ENCODE data around the gene NES. TPM values are rescaled to one million over a fixed set of nuclear protein-coding genes. Genes with fewer than 3 reads are reported as not detected.

NES gene
- total RNA-seq, 2 experiments from 2014 or later = 0.07 TPM; not detected in 1

- no peak overlapping the region for H3K27ac Mint-ChIP-seq
- intact Hi-C loops (cut with micrococcal nuclease) = no loop called here
- H3K9me3 Mint-ChIP-seq = no peaks in the 10 kb centered on the region
- peaks cover 12% of the 10 kb centered on the region for H3K4me1 Mint-ChIP-seq (ENCODE audit: low read depth)
- H3K4me3 Mint-ChIP-seq = no peak overlapping the region
- DNase-seq = no peak
- no peaks in the 10 kb centered on the region for H3K36me3 Mint-ChIP-seq
- ChIA-PET POLR2A (interaction anchor here (1.0 kb wide), 1 partner anchor 15 kb away, joined by 3 read pairs; no protein-coding TSS in a partner anchor), CTCF (interaction anchor here (0.8 to 36.2 kb wide), 8 partner anchors 8 to 50 kb away, joined by 3 to 1179 read pairs (median 22); partner anchors contain the start of genes CRABP2, ISG20L2 and METTL25B)
- H3K27me3 Mint-ChIP-seq = peaks cover 56% of the 10 kb centered on the region
Measured at GRCh38 chr1:156676114-156676819, 940 bp downstream of the NES start.

GRCh38 chr1:156675210-156676113 is 1.7 kb downstream of the NES start:
- intact Hi-C loops (cut with micrococcal nuclease) = no loop called here

GRCh38 chr1:156673387-156674121 is 3.7 kb downstream of the NES start:
- POLR2A ChIA-PET = no interaction called here

More at GRCh38 chr1:156675210-156676113, 1.7 kb downstream of the NES start:
- DNase-seq = no peak
- ChIA-PET CTCF (interaction anchor here (0.7 to 36.2 kb wide), 6 partner anchors 9 to 49 kb away, joined by 5 to 1179 read pairs (median 48); partner anchors contain the start of genes CRABP2, ISG20L2 and METTL25B), POLR2A (interaction anchor here (1.0 kb wide), 1 partner anchor 14 kb away, joined by 3 read pairs; no protein-coding TSS in a partner anchor)
- Mint-ChIP-seq H3K4me1 (ENCODE audit: low read depth) (peaks cover 12% of the 10 kb centered on the region), H3K27ac (no peak overlapping the region), H3K36me3 (no peaks in the 10 kb centered on the region), H3K9me3 (no peaks in the 10 kb centered on the region), H3K27me3 (peaks cover 53% of the 10 kb centered on the region), H3K4me3 (no peak overlapping the region)

GRCh38 chr1:156671804-156672203 is 5.4 kb downstream of the NES start:
- Mint-ChIP-seq H3K27me3 (peaks cover 26% of the 10 kb centered on the region), H3K36me3 (no peaks in the 10 kb centered on the region)

More at GRCh38 chr1:156673387-156674121, 3.7 kb downstream of the NES start:
- peaks cover 40% of the 10 kb centered on the region for H3K27me3 Mint-ChIP-seq
- peaks cover 12% of the 10 kb centered on the region for H3K4me1 Mint-ChIP-seq (ENCODE audit: low read depth)
- CTCF ChIA-PET = interaction anchor here (1.1 to 36.2 kb wide), 4 partner anchors 11 to 46 kb away, joined by 3 to 1179 read pairs (median 4); partner anchors contain the start of genes CRABP2, ISG20L2 and METTL25B
- DNase-seq = no peak
- H3K27ac Mint-ChIP-seq = no peak overlapping the region
- H3K4me3 Mint-ChIP-seq = no peak overlapping the region
- no peaks in the 10 kb centered on the region for H3K36me3 Mint-ChIP-seq
- no peaks in the 10 kb centered on the region for H3K9me3 Mint-ChIP-seq
- intact Hi-C loops (cut with micrococcal nuclease) = no loop called here

GRCh38 chr1:156670791-156671190 is 6.4 kb downstream of the NES start:
- POLR2A ChIA-PET = no interaction called here
- CTCF ChIA-PET = interaction anchor here (0.8 to 1.4 kb wide), 3 partner anchors 10 to 46 kb away, joined by 3 to 4 read pairs (median 4); no protein-coding TSS in a partner anchor
- H3K4me3 Mint-ChIP-seq = no peak overlapping the region

More at GRCh38 chr1:156671804-156672203, 5.4 kb downstream of the NES start:
- H3K4me1 Mint-ChIP-seq (ENCODE audit: low read depth) = no peaks in the 10 kb centered on the region
- no peak overlapping the region for H3K27ac Mint-ChIP-seq
- intact Hi-C loops (cut with micrococcal nuclease) = no loop called here
- H3K4me3 Mint-ChIP-seq = no peak overlapping the region
- DNase-seq = no peak
- H3K9me3 Mint-ChIP-seq = no peaks in the 10 kb centered on the region
- POLR2A ChIA-PET = no interaction called here
- CTCF ChIA-PET = interaction anchor here (1.3 kb wide), 1 partner anchor 12 kb away, joined by 5 read pairs; no protein-coding TSS in a partner anchor

GRCh38 chr1:156670359-156670758 is 6.8 kb downstream of the NES start:
- intact Hi-C loops (cut with micrococcal nuclease) = no loop called here
- Mint-ChIP-seq H3K4me3 (no peak overlapping the region), H3K27me3 (peaks cover 19% of the 10 kb centered on the region), H3K9me3 (no peaks in the 10 kb centered on the region), H3K27ac (no peak overlapping the region), H3K4me1 (ENCODE audit: low read depth) (no peaks in the 10 kb centered on the region), H3K36me3 (no peaks in the 10 kb centered on the region)
- DNase-seq = no peak
- CTCF ChIA-PET = interaction anchor here (0.8 to 1.4 kb wide), 3 partner anchors 9 to 46 kb away, joined by 3 to 4 read pairs (median 4); no protein-coding TSS in a partner anchor
- POLR2A ChIA-PET = no interaction called here

More at GRCh38 chr1:156670791-156671190, 6.4 kb downstream of the NES start:
- Mint-ChIP-seq H3K27ac (no peak overlapping the region), H3K9me3 (no peaks in the 10 kb centered on the region), H3K27me3 (peaks cover 22% of the 10 kb centered on the region), H3K36me3 (no peaks in the 10 kb centered on the region), H3K4me1 (ENCODE audit: low read depth) (no peaks in the 10 kb centered on the region)
- no peak for DNase-seq
- intact Hi-C loops (cut with micrococcal nuclease) = no loop called here

GRCh38 chr1:156669794-156670193 is 7.4 kb downstream of the NES start:
- CTCF ChIA-PET = interaction anchor here (0.8 to 1.4 kb wide), 3 partner anchors 9 to 43 kb away, joined by 3 to 4 read pairs (median 4); no protein-coding TSS in a partner anchor
- Mint-ChIP-seq H3K4me3 (no peak overlapping the region), H3K36me3 (no peaks in the 10 kb centered on the region), H3K9me3 (no peaks in the 10 kb centered on the region), H3K4me1 (ENCODE audit: low read depth) (no peaks in the 10 kb centered on the region), H3K27me3 (peaks cover 13% of the 10 kb centered on the region), H3K27ac (no peak overlapping the region)
- intact Hi-C loops (cut with micrococcal nuclease) = no loop called here
- no peak for DNase-seq
- POLR2A ChIA-PET = no interaction called here

GRCh38 chr1:156668801-156669637 is 8.2 kb downstream of the NES start:
- ChIA-PET POLR2A (no interaction called here), CTCF (interaction anchor here (1.0 kb wide), 1 partner anchor 42 kb away, joined by 3 read pairs; no protein-coding TSS in a partner anchor)
- Mint-ChIP-seq H3K36me3 (no peaks in the 10 kb centered on the region), H3K27me3 (peaks cover 9% of the 10 kb centered on the region), H3K4me3 (no peak overlapping the region), H3K4me1 (ENCODE audit: low read depth) (no peaks in the 10 kb centered on the region), H3K9me3 (no peaks in the 10 kb centered on the region), H3K27ac (no peak overlapping the region)
- DNase-seq = no peak
- intact Hi-C loops (cut with micrococcal nuclease) = no loop called here

GRCh38 chr1:156667968-156668709 is 9.1 kb downstream of the NES start:
- no peak overlapping the region for H3K27ac Mint-ChIP-seq
- CTCF ChIA-PET = interaction anchor here (0.7 to 1.5 kb wide), 2 partner anchors 41 to 44 kb away, joined by 3 to 4 read pairs; no protein-coding TSS in a partner anchor
- intact Hi-C loops (cut with micrococcal nuclease) = no loop called here
- no peaks in the 10 kb centered on the region for H3K36me3 Mint-ChIP-seq
- H3K4me3 Mint-ChIP-seq = no peak overlapping the region
- POLR2A ChIA-PET = no interaction called here
- H3K27me3 Mint-ChIP-seq = peaks cover 9% of the 10 kb centered on the region
- DNase-seq = no peak
- H3K9me3 Mint-ChIP-seq = no peaks in the 10 kb centered on the region
- no peaks in the 10 kb centered on the region for H3K4me1 Mint-ChIP-seq (ENCODE audit: low read depth)

- no peak for DNase-seq
- H3K36me3 Mint-ChIP-seq = no peaks in the 10 kb centered on the region
- ChIA-PET CTCF (interaction anchor here (0.7 to 1.5 kb wide), 2 partner anchors 41 to 43 kb away, joined by 3 to 4 read pairs; no protein-coding TSS in a partner anchor), POLR2A (no interaction called here)
- no peak overlapping the region for H3K4me3 Mint-ChIP-seq
- intact Hi-C loops (cut with micrococcal nuclease) = no loop called here
- H3K4me1 Mint-ChIP-seq (ENCODE audit: low read depth) = no peaks in the 10 kb centered on the region
- peaks cover 9% of the 10 kb centered on the region for H3K27me3 Mint-ChIP-seq
- H3K9me3 Mint-ChIP-seq = no peaks in the 10 kb centered on the region
- no peak overlapping the region for H3K27ac Mint-ChIP-seq
Measured at GRCh38 chr1:156667610-156667967, 9.6 kb downstream of the NES start.
